OCI-LY1 (cell line): ENCODE results near the gene NPW.

Experiments
- H2AFZ ChIP-seq: fragments of 200-600 bp; sonication (generic), shearing (Covaris generic); 2 replicates; pipeline ENCODE4 v1.6.0; 2014; ENCODE audit warnings: antibody characterized with exemption, mild to moderate bottlenecking, low read length
- H3F3A ChIP-seq: fragments of 200-600 bp; sonication (generic), shearing (Covaris generic); 2 replicates; pipeline ENCODE4 v1.6.0; 2014; ENCODE audit warnings: mild to moderate bottlenecking, antibody characterized with exemption, low read length, moderate library complexity; ENCODE audit not compliant: insufficient read depth
- H3K27ac ChIP-seq: fragments of 200-600 bp; sonication (generic); 2 replicates; pipeline ENCODE4 v1.5.1; 2014; ENCODE audit warnings: low read length, mixed run types, mild to moderate bottlenecking, low read depth; ENCODE audit not compliant: poor library complexity, severe bottlenecking
- H3K27me3 ChIP-seq: fragments of 200-600 bp; sonication (generic); 2 replicates; pipeline ENCODE4 v1.6.0; 2014; ENCODE audit warnings: antibody characterized with exemption, mild to moderate bottlenecking, low read length, moderate library complexity; ENCODE audit not compliant: insufficient read depth
- H3K36me3 ChIP-seq: fragments of 200-600 bp; sonication (generic); 2 replicates; pipeline ENCODE4 v1.6.1; 2014; ENCODE audit warnings: mild to moderate bottlenecking, antibody characterized with exemption, low read length, moderate library complexity, mixed read lengths; ENCODE audit not compliant: insufficient read depth
- H3K4me1 ChIP-seq: fragments of 200-600 bp; sonication (generic); 2 replicates; pipeline ENCODE4 v1.5.1; 2014; ENCODE audit warnings: mild to moderate bottlenecking, low read length, moderate library complexity; ENCODE audit not compliant: insufficient read depth, severe bottlenecking
- H3K4me2 ChIP-seq: fragments of 200-600 bp; sonication (generic), shearing (Covaris generic); 2 replicates; pipeline ENCODE4 v1.6.1; 2014; ENCODE audit warnings: low read length
- H3K4me3 ChIP-seq: fragments of 200-600 bp; sonication (generic); 2 replicates; pipeline ENCODE4 v1.5.1; 2014; ENCODE audit warnings: low read length, low read depth, mild to moderate bottlenecking, mixed read lengths; ENCODE audit not compliant: poor library complexity, severe bottlenecking
- H3K79me2 ChIP-seq: fragments of 200-600 bp; shearing (Covaris generic); 2 replicates; pipeline ENCODE4 v1.6.1; 2016; ENCODE audit warnings: mixed run types, low read length, mixed read lengths; ENCODE audit not compliant: insufficient read depth
- H3K9ac ChIP-seq: fragments of 200-600 bp; sonication (generic), shearing (Covaris generic); 2 replicates; pipeline ENCODE4 v1.6.1; 2014; ENCODE audit warnings: mild to moderate bottlenecking, low read length, mixed read lengths
- H3K9me2 ChIP-seq: fragments of 200-600 bp; sonication (generic), shearing (Covaris generic); 2 replicates; pipeline ENCODE4 v1.6.1; 2014; ENCODE audit warnings: low read depth, mild to moderate bottlenecking, low read length, mixed read lengths
- H3K9me3 ChIP-seq: fragments of 200-600 bp; shearing (Covaris generic); 2 replicates; pipeline ENCODE4 v1.6.1; 2014; ENCODE audit warnings: low read length, mixed read lengths
- H4K20me1 ChIP-seq: fragments of 200-600 bp; sonication (generic), shearing (Covaris generic); 2 replicates; pipeline ENCODE4 v1.6.0; 2016; ENCODE audit warnings: mild to moderate bottlenecking, low read length; ENCODE audit not compliant: insufficient read depth
- CTCF ChIP-seq: fragments of 200-600 bp; sonication (generic), shearing (Covaris generic); IDR thresholded peaks from 2 replicates; pipeline ENCODE4 v1.5.1; 2017; ENCODE audit warnings: mild to moderate bottlenecking, antibody characterized with exemption, low read length, moderate library complexity, mixed read lengths
- EZH2 ChIP-seq: fragments of 200-600 bp; sonication (generic), shearing (Covaris generic); IDR thresholded peaks from 2 replicates; pipeline ENCODE4 v1.8.0; 2017; ENCODE audit warnings: borderline replicate concordance, mixed run types, mild to moderate bottlenecking, antibody characterized with exemption, low read length, moderate library complexity, mixed read lengths

The NPW gene

GRCh38 chr16:1985466-1986150 is 34.0 kb upstream of the NPW start:
- Histone ChIP-seq H3K9ac (no peak overlapping the region), H3K27ac (no peak overlapping the region), H3F3A (no peaks in the 10 kb centered on the region; the same call in 1 of the 2 replicates), H3K36me3 (peaks cover 13% of the 10 kb centered on the region), H3K27me3 (peaks cover 6% of the 10 kb centered on the region; the same call in 1 of the 2 replicates), H3K4me2 (peak overlapping the region; percentile 87), H3K4me3 (peak overlapping the region; percentile 66), H3K9me3 (no peaks in the 10 kb centered on the region), H3K9me2 (no peaks in the 10 kb centered on the region), H3K4me1 (peaks cover 23% of the 10 kb centered on the region), H3K79me2 (no peaks in the 10 kb centered on the region), H4K20me1 (no peaks in the 10 kb centered on the region), H2AFZ (no peak overlapping the region)
- TF ChIP-seq EZH2 (no peak), CTCF (no peak)

GRCh38 chr16:1987198-1987597 is 32.4 kb upstream of the NPW start:
- Histone ChIP-seq H2AFZ (no peak overlapping the region), H4K20me1 (no peaks in the 10 kb centered on the region), H3K27me3 (peaks cover 6% of the 10 kb centered on the region; the same call in 1 of the 2 replicates), H3K27ac (no peak overlapping the region), H3K4me1 (peaks cover 36% of the 10 kb centered on the region), H3K9me2 (no peaks in the 10 kb centered on the region), H3K79me2 (no peaks in the 10 kb centered on the region), H3K9ac (no peak overlapping the region), H3K36me3 (peaks cover 13% of the 10 kb centered on the region), H3F3A (no peaks in the 10 kb centered on the region; the same call in 1 of the 2 replicates), H3K4me3 (no peak overlapping the region), H3K4me2 (no peak overlapping the region), H3K9me3 (no peaks in the 10 kb centered on the region)
- TF ChIP-seq EZH2, result no peak
- no peak for TF ChIP-seq CTCF

DNA sequence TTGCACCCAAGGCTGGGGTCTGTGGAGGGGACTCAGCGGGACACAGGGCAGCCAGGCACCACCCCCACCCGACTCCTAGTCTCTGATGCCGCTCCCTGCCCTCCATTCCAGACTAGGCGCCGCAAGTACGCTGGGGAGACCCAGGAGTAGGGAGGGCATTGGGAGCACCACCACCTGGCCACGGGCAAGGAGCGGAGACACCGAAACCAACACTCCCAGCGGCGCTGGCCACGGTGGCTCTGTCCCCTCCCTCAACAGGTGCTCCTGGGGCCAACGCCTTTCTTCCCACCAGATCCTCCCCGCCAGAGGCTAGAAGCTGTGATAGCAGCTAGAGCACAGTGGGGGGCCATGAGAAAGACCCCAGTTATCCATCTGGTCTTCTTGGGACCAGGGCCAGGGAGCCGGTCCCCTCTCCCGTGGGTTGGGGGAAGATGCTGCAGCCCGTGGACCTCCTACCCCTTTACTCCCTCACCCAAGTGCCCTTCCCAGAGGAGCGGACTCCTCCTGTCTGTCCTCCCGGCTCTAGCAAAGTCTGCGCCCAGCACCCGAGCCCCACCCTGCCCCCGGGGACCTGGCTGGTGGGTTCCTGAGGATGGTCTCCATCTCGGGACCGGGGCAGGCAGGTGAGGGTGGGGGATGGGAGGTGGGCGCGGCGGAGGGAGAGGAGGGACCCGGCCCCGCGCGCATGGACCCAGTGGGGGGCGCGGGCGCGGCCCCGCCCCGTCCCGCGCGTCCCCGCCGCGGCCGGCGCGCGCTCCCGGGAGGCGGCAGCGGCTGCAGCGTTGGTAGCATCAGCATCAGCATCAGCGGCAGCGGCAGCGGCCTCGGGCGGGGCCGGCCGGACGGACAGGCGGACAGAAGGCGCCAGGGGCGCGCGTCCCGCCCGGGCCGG is 30.1 kb upstream of the NPW start, which contains the start of gene SYNGR3:
TSS of gene SYNGR3 (plus strand) at position 762 of the 892 bp plus-strand sequence. CDS start 133 bp downstream, outside the sequence.
- Histone ChIP-seq H2AFZ (no peak within 1 kb of the TSS), H3K36me3 (peaks cover 13% of the 10 kb centered on the region), H3K27ac (no peak within 1 kb of the TSS), H3K4me3 (peak within 1 kb of the TSS; percentile 60), H4K20me1 (no peaks in the 10 kb centered on the region), H3K4me1 (peaks cover 40% of the 10 kb centered on the region), H3K4me2 (peak within 1 kb of the TSS; percentile 68), H3K27me3 (peaks cover 6% of the 10 kb centered on the region; the same call in 1 of the 2 replicates), H3K9me2 (no peaks in the 10 kb centered on the region), H3K9me3 (no peaks in the 10 kb centered on the region), H3K79me2 (no peaks in the 10 kb centered on the region), H3K9ac (peak within 1 kb of the TSS; percentile 36; the same call in 1 of the 2 replicates), H3F3A (no peaks in the 10 kb centered on the region; the same call in 1 of the 2 replicates)
- no peak for TF ChIP-seq CTCF
- no peak for TF ChIP-seq EZH2
